HG02973 (cell line): ENCODE measurements around the gene PAPPA.

Experiments
- ATAC-seq: cut with Tn5 transposase; IDR thresholded peaks from one replicate; pipeline ENCODE4 v1.9.1; 2021; ENCODE audit warnings: moderate library complexity; ENCODE audit not compliant: unreplicated experiment

The PAPPA gene

DNA sequence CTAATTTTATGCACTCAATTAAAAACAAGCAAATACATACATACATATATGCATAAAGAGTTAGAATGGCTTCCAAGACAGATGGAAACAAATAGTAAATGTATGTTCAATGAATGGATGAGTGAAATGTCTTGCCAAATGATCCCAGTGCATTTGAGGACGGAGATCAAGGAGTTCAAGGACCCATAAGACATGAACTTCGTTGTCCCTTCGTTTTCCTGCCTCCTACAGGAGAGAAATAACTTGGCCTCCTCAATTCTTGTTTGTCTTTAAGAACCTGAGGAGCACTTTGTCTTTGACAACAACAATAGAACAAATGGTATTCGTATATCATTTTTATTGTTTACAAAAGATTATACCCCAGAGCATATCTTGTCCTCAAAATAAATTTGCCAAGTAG, 2.4 kb upstream of the PAPPA start:
- ATAC-seq: no peak

DNA sequence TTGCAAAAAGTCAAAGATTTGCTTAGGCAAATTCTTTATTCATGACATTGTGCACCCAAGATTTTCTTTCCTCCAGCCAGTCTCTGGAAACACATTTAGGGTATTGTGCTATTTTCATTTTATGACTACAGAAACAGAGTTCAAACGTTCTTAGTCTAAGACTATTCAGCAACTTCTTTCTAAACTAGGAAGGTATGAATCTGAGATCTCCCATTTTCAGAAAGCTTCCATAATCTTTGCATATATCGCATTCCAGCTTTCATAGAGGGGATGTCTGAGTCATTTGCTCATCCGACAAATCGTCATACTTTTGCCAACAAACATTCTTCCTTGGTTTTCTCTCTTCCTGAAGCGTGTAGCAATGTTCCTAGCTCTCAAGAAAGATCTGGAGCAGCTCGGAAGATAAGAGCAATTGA, 1.6 kb upstream of the PAPPA start:
- ATAC-seq: no peak

DNA sequence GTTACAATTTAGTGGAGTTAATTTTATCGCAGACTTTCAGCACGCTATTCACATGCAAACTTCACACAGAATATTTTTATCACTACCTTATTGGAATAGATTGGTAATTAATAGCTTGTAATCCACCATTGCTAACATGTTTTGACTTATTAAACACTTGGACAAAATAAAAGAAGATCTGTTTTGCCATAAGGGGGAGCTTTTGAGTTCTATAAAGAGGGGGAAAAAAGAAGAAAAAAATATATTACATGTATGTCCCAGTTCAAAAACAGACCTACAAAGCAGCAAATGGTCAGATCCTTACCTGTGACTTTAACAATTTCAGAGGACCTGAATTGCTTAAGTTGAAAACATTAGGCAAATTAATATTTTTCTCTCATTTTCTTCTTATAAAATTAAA, 1.2 kb upstream of the PAPPA start:
- ATAC-seq: no peak

DNA sequence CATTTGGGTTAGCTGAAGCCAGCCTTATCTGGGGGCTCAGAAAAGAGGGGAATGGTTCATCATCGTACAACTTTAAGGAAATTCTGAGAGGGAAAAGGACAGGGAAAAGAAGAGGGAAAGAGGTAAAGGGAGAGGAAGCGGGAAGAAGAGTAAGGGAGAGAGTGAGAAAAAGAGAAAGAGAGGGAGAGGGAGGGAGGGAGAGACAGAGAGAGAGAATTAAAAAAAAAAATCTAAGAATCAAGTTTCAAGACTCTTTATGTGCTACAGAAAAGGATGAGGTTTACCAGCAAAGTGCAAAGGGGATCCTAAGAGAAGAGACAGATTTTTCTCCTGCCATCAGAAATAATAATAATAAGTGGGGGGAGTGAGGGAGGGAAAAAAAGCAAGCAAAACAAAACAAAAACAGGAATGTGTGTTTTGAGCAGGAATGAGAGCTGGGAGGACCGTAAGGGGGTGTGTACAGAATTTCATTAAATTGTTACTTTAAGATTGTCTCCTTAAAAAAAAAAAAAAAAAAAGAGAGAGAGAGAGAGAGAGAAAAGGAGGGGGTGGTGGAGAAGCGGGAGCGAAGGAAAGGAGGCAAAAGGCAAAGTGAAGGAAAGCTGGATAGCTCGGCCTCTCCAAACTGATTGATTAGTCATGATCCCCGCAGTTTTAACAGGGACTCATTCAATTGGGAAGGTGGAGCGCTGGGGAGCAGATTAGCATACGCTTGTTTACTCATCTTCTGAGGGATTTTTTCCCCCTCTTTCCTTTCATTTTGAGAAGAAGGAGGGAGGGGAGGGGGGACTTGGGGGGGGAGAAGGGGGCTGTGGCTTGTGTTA, 438 bp upstream of the PAPPA start:
- no peak for ATAC-seq

DNA sequence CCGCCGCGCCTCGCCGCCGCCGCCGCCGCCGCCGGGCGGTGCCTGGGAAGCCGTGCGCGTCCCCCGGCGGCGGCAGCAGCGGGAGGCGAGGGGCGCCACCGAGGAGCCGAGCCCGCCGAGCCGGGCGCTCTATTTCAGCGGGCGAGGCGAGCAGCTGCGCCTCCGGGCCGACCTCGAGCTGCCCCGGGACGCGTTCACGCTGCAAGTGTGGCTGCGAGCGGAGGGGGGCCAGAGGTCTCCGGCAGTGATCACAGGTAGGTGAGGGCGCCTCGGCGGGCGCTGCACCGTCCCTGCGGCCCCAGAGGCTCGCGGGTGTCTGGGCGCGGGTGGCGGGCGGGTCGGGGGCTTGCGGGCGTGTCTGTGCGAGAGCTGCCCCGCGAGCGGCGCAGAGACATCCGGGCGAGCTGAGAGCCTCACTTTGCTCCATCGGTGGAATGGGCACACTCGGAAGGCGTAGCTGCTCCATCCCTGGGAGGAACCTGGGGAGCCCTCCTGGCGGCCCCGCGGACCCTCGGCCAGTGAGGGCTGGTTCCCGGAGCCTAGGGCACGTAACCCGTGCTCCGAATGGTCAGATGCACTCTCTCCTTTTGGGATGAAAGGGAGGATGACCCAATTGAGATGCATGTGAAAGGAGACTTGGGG, 864 bp downstream of the PAPPA start:
- no peak for ATAC-seq

DNA sequence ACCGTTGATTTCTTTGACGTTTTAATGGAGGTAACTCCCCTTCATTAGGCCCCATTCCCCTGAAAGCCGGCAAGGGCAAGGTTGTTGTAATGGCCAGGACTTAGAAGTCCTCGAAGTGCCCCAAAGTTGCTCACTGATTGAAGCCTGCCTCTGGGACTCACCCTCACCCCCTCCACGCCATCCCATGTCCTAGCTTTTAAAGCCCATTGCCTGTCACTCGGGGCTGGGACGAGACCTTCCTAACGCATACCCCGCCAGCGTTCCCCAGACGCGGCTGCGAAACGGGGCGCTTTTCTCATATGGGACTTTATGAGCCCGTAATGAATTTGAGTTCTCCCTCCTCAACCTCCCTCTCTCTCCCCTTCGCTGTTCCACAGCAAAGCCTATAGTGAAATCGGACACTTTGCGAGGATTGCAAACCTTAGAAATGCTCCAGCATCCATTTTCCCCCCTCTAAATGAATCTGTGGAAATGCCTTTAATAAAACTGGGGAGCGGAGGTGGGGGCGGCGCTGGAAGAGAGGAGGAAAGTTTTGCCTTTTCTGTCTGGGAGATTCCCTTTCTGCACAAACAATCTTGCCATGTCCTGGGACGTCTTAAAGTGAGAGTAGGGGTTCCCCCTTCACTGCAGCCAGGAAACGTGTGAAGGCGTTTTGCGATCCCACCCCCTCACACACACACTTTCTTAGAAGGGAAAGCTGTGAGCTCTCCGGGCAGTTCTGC, 1.5 kb downstream of the PAPPA start:
- ATAC-seq: no peak

DNA sequence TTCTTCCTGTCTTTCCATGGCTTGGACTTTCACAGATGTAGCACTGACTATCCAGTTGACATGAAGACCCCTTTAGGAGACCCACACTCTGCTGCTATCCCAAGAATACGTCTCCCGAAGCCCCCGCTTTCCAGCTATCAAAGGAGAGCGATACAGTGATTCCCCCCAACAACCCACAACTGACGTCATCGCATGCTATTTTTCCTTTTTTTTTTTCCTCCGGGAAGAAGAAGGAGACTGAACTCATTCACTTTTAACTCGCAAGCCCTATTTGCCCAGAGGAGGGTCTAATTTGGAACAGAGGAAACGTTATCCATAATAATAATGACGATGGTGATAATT, 2.1 kb downstream of the PAPPA start:
- ATAC-seq: no peak

DNA sequence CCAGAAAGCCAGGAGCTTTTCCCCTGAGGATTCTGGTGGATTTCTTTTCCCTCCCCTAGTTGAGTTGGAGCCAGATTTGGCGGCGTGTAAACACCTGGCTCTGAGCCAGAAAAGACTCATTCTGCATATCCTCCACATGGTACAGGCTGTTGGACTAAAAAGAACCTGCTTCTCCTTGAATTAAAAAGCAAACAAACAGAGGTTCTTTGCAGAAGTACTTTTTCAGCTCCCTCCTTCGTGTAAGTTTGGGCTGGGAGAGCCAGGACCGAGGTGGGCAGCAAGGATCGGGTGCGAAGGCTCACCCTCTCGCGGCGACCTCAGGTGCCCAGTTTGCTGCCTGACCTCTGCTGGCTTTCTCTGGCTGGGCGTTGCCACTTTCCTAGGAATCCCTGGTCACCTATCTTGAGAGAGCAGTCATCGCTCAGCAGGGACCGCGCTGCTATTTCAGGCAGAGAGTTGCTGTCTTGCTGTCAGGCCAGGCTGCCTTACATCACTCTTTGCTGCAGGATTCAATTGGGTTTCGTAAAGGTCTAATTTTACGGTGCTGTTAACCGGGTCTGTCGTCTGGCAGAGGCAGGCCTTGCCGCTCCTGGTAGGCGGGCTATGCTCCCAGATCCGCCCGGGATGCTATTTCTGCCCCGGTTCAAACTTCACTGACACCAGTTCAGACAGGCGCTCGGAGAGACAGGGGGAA, 3.2 kb downstream of the PAPPA start:
- ATAC-seq: no peak

DNA sequence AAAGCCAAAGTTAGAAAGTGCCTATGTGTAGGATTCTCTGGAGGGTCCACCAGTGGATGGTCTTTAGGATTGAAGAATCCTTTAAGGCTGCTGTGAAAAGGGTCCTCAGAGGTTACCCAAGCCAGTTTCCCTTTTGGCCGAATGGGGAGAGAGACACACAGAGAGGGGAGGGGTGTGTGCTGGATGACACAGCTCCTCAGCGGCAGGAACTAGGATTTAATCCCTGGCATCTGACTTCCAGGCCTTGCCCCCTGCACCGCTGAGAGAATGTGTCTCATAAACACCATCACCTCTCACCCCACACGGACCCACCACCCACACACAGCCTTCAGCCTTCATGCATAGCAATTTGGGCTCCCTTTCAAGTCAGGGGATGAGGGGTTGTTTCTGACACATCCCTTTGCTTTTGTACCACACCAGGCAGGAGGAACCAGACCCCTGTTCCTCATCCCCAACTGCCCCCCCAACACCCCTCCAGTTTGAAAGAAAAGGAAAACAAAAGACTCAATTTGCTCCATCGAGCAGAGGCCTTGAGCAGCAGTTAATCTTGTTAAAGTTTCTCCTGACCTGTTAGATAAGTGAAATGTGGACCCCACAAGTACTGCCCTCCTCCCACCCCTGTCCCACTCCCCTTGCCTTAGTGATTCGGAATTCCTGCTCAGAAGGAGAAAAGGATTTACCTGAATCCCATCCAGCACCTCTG, 4.0 kb downstream of the PAPPA start:
- ATAC-seq: no peak

DNA sequence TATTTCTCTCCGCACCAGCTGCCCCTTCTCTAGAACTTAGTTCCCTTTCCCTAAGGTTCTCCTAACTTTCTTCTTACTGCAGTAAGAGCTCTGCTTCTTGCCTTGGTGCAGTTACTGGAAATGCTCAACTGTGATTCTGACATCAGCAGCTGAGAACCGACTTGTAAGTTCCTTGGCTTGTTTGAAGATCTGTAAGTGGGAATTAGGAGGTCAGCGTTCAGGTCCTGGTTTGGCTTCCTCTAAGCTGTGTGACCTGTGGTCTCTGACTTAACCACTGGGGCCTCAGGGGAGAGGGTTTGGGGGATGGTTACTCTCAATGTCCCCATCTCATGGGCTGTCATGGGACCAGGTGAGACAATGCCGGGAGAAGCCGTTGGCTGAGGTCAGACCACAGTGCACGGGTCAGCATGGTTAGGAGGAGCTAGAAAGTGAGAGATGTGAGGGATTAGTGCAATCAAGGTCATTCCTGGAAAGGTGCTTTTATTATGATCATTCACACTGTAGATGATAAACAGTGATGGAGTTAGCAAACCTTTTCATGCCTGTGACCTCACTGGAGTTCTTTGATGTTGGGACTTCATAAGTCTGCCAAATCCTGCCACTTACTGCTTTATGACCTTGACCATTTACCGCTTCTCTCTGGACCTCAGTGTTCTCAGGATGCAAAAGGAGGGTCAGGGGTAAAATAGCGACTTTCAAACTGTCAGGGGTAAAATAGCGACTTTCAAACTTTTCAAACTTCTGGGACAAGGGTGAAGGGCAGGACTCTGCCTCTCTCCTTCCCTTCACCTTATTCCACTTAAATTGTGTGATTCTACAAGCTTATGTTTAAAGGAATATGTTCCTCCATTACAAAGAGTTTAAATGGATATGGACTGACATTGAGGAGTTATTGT, 7.3 kb downstream of the PAPPA start:
- ATAC-seq: no peak

DNA sequence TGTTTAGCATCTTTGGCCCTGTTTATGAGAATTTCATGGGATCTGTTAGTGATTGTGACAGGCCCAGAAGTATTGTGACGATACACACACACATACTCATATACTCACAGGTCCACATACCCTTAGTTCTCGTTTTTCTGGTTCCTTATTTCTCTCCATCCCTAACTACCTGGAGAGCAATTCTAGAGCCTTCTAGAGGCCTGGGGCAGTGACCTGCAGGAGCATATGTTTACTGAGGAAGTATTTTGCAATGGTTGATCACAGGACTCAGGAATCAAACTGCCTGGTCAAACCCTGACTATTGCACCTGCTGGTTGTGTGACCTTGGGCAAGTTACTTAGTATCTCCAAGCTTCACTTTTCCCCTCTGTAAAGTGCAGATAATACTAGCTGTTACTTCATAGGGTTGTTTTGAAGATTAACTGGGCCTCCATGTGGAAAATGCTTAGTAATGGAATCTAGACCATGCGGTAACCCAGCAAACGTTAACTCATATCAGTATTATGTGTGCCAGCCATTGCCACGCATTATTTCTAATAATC, 8.7 kb downstream of the PAPPA start:
- no peak for ATAC-seq

DNA sequence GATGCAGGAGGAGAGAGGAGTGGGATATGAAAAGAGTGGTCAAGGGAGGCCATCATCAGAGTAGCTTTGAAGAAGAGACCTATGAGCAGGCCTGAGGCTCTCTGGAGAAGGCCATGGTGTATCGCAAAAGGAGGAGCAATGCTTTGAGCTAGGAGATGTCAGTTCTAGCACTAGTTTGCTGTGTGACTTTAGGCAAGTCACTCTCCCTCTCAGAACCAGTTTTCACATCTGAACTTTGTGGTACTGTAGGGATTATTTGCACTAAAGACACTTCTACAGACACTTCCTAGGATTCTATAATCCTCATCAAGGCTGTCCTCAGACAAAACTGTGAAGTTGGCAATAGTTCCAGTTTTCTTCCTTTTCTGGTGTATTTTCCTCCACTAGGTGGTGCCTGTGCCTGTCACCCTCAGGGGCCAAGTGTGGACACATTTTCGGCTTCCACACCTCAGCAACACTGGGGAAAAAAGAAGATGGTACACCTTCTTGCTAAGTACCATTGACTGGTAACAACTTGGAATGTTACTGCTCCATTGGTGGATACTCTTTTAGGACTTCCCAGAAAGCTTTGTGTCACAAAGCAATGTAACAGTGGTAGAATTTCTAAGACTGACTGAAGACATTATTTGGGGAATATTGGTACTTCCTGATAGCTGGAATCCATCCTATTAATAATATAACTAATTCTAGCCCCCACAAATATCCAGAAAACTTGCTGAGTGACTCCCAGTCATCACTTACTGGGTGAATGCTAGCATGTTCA, 9.9 kb downstream of the PAPPA start:
- ATAC-seq: no peak

DNA sequence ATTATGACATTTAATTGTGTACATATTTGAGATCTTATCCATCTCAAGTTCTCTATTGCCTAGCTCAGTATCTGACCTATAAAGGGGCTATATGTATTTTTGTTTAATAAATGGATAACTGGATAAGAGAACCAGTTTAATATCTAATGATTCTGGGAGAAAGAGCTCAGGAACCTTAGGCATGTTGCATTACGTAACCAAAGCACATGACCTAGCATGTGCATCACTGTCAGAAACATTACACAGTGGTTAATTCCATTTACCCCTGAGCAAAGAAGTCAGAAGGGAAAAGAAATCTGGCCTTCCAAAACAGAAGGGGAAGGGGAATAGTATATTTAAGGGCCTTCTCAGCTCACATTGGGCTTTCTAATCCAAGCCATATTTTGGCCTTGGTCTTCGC, 12.3 kb downstream of the PAPPA start:
- no peak for ATAC-seq

DNA sequence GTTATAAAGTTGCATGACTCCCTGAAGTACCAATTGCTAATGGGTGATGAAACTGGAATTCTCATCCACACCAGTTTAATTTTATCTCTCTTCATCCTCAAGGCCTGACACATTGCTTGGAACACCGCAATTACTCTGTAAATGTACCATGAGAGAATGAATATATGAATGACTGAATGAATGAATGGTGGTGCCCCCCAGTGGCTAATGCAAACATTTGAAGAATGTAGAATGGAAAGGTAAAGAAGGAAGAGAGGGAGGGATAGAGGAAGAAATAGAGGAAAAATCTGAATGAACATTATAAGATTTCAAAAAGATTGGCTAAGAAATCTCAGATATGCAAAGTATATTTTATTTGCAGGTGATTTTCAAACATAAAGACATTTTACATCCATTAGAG, 13.1 kb downstream of the PAPPA start:
- no peak for ATAC-seq

DNA sequence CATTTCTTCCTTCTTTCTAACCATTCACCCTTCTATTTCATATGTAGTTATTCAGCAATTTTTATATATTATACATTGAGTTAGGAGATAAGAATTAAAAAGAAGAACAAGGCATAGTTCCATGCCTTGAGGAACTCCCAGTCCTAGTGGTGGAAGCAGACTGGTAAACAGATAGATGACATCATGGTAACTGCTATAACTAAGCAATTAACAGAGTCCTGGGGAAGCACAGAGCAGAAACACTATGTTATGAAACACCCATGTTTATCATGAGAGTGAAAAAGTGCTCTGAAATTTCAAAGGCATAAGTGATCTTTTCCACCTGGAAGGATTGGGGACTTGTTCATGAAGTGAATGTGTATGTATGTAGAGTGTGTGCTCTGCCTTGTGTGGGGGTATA, 14.6 kb downstream of the PAPPA start:
- ATAC-seq: no peak

DNA sequence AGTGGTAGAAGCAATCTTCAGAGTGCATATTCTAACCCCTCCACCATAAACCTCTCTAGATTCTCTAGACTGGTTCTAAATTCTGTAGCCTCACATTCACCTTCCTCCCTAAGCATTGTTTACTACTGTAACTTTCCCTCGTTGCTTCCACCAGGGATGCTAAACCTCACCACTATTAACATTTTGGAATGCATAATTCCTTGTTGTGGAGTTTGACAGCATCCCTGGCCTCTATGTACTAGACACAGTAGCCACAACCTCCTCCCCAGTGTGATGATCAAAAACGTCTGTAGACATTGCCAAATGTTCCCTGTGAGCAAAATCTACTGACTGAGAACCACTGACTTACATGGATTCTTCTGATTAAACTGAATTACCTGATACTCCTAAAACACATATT, 18.6 kb downstream of the PAPPA start:
- ATAC-seq: no peak

DNA sequence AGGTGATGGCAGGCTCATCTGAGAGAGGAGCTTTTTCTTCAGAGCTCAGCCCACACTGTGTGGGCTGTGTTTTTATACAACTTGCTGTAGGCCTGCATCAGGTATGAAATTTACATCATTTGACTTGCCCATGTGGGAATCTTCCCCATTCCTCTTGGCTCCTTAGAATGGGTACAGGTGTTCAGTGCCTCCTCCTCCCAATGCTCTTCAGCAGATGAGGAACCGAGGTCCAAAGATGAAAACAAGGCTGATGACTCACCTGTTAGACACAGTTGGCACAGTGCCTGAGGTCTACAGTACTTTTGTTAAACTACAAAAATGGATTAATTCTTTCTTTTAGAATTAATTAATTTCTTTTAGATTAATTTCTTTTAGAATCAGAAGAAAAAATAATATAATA, 20.8 kb downstream of the PAPPA start:
- ATAC-seq: no peak

DNA sequence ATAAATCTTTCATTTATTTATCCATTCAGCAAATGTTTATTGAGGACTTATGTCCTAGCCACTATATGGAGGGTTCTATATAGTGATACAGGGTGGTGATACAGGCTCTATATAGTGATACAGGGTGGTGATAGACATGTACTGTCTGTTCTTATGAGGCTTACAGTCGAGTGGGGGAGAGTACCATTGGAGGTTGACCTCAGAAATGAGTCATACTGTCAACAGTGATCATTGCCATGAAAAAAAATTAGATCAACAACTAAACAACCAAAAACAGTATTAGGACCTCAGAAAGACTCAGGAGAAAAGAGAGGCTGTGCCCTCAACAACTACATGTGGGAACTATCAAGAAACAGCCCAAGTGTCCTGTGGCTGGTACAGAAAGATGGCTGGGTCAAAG, 22.0 kb downstream of the PAPPA start:
- no peak for ATAC-seq
